H1 (cell line): Measurements from ENCODE around the gene TDRD6. TPM values are rescaled to one million over a fixed set of nuclear protein-coding genes. Genes with fewer than 3 reads are reported as not detected.

Source experiments
- CTCF ChIA-PET: fragments of 300-600 bp; sonication (Branson Sonifier 250); formaldehyde crosslinking; loops from one replicate; lab custom pipeline; 2021; ENCODE audit not compliant: partially characterized antibody; lab: Charles Lee
- POLR2A ChIA-PET: fragments of 300-600 bp; sonication (Branson Sonifier 250); formaldehyde crosslinking; loops from one replicate; lab custom pipeline; 2021; ENCODE audit warnings: inconsistent platforms; ENCODE audit not compliant: partially characterized antibody; lab: Charles Lee
- DNase-seq, 2 experiments: peaks; one replicate each; pipeline versions ENCODE4 v3.0.0 to v3.0.0-alpha.2; 2010 to 2022; ENCODE audit warnings: low spot score in 2 of 2, low read depth in 1 of 2, mixed read lengths in 1 of 2
- FAIRE-seq: peaks from 2 replicates; lab custom pipeline; 2011; peaks lifted over from hg19 to GRCh38; lab: Jason Lieb, UNC
- H2AFZ ChIP-seq: 2 replicates; pipeline ENCODE4 v1.8.1; 2012; ENCODE audit warnings: low read length, inconsistent platforms
- H2AK5ac ChIP-seq: 2 replicates; pipeline ENCODE4 v1.6.1; 2013; ENCODE audit warnings: low read depth, low read length
- H2BK120ac ChIP-seq: replicated peaks from 2 replicates; pipeline ENCODE3; 2013; ENCODE audit warnings: low read depth, low read length, inconsistent platforms
- H2BK12ac ChIP-seq: 2 replicates; pipeline ENCODE4 v1.6.1; 2013; ENCODE audit warnings: low read depth, low read length
- H2BK15ac ChIP-seq: 2 replicates; pipeline ENCODE4 v1.6.1; 2013; ENCODE audit warnings: low read length
- H2BK20ac ChIP-seq: 2 replicates; pipeline ENCODE4 v1.6.1; 2013; ENCODE audit warnings: low read length
- H2BK5ac ChIP-seq: 2 replicates; pipeline ENCODE4 v1.6.1; 2013; ENCODE audit warnings: low read depth, low read length
- H3K14ac ChIP-seq: 2 replicates; pipeline ENCODE4 v1.6.1; 2013; ENCODE audit warnings: inconsistent platforms; ENCODE audit not compliant: insufficient read length
- H3K18ac ChIP-seq: 2 replicates; pipeline ENCODE4 v1.6.1; 2013; ENCODE audit warnings: low read length; ENCODE audit errors: extremely low read depth
- H3K23ac ChIP-seq: 2 replicates; pipeline ENCODE4 v1.6.1; 2013; ENCODE audit warnings: inconsistent platforms; ENCODE audit not compliant: insufficient read length
- H3K23me2 ChIP-seq: 2 replicates; pipeline ENCODE4 v1.6.1; 2013; ENCODE audit warnings: low read depth, low read length
- H3K27ac ChIP-seq: 2 replicates; pipeline ENCODE4 v1.6.1; 2011; ENCODE audit warnings: low read depth, low read length, inconsistent platforms
- H3K27me3 ChIP-seq, 4 experiments: replicated peaks in 1 of 4; 1 replicate in 1 of 4; 2 replicates in 3 of 4; pipeline versions ENCODE4 v1.6.1 to v1.8.1; 2011 to 2013; ENCODE audit warnings: low read length in 3 of 4, mild to moderate bottlenecking in 3 of 4, inconsistent platforms in 2 of 4, mixed read lengths in 2 of 4, moderate library complexity in 1 of 4; ENCODE audit not compliant: control insufficient read depth in 3 of 4, insufficient read depth in 3 of 4; ENCODE audit errors: extremely low read depth in 1 of 4
- H3K36me3 ChIP-seq, 4 experiments: 2 replicates each; pipeline versions ENCODE4 v1.6.1 to v1.8.1; 2011 to 2013; ENCODE audit warnings: mild to moderate bottlenecking in 4 of 4, low read length in 3 of 4, moderate library complexity in 2 of 4, control low read depth in 1 of 4, inconsistent platforms in 1 of 4; ENCODE audit not compliant: insufficient read depth in 4 of 4, control insufficient read depth in 2 of 4
- H3K4ac ChIP-seq: replicated peaks from 2 replicates; pipeline ENCODE3; 2013; ENCODE audit warnings: low read length, low read depth, mixed read lengths, inconsistent platforms; ENCODE audit not compliant: insufficient read length
- H3K4me1 ChIP-seq, 4 experiments: replicated peaks in 1 of 4; 1 replicate in 1 of 4; 2 replicates in 3 of 4; pipeline versions ENCODE4 v1.6.1 to v1.8.1; 2011 to 2013; ENCODE audit warnings: low read length in 3 of 4, inconsistent platforms in 2 of 4, mixed read lengths in 1 of 4; ENCODE audit not compliant: insufficient read depth in 4 of 4, control insufficient read depth in 3 of 4
- H3K4me2 ChIP-seq, 2 experiments: 2 replicates each; pipeline versions ENCODE4 v1.6.1 to v1.8.1; 2011 to 2013; ENCODE audit warnings: low read depth in 2 of 2, low read length in 2 of 2, control low read depth in 1 of 2, inconsistent platforms in 1 of 2, mild to moderate bottlenecking in 1 of 2; ENCODE audit not compliant: insufficient read depth in 1 of 2
- H3K4me3 ChIP-seq, 4 experiments: fragments of 200-600, 300-600 bp in 1 of 4; sonication (generic), shearing (Covaris generic), sonication (Bioruptor Twin) in 1 of 4; 2 replicates each; pipeline versions ENCODE4 v1.5.1 to v1.8.1; 2011 to 2016; ENCODE audit warnings: low read length in 4 of 4, low read depth in 3 of 4, control low read depth in 2 of 4, inconsistent platforms in 2 of 4, mild to moderate bottlenecking in 2 of 4, mixed read lengths in 1 of 4, moderate library complexity in 1 of 4; ENCODE audit not compliant: insufficient read depth in 2 of 4; ENCODE audit errors: extremely low read depth in 1 of 4
- H3K56ac ChIP-seq: replicated peaks from 2 replicates; pipeline ENCODE3; 2013; ENCODE audit warnings: low read depth, mild to moderate bottlenecking, mixed read lengths, low read length, inconsistent platforms; ENCODE audit not compliant: insufficient read length
- H3K79me1 ChIP-seq: 2 replicates; pipeline ENCODE4 v1.6.1; 2013; ENCODE audit warnings: low read depth, low read length, control low read depth
- H3K79me2 ChIP-seq, 2 experiments: 2 replicates each; pipeline versions ENCODE4 v1.6.1 to v1.8.1; 2012 to 2013; ENCODE audit warnings: low read length in 2 of 2, mild to moderate bottlenecking in 2 of 2, inconsistent platforms in 1 of 2; ENCODE audit not compliant: insufficient read depth in 2 of 2, control insufficient read depth in 1 of 2
- H3K9ac ChIP-seq, 4 experiments: replicated peaks in 1 of 4; 1 replicate in 1 of 4; 2 replicates in 3 of 4; pipeline versions ENCODE4 v1.6.1 to v1.8.1; 2011 to 2013; ENCODE audit warnings: low read depth in 3 of 4, low read length in 3 of 4, control low read depth in 2 of 4, mild to moderate bottlenecking in 2 of 4, moderate library complexity in 2 of 4, inconsistent platforms in 1 of 4; ENCODE audit errors: extremely low read depth in 1 of 4
- H3K9me3 ChIP-seq, 2 experiments: 2 replicates each; pipeline versions ENCODE4 v1.6.1 to v1.8.1; 2012 to 2013; ENCODE audit warnings: mild to moderate bottlenecking in 2 of 2, moderate library complexity in 2 of 2, control low read depth in 1 of 2, inconsistent platforms in 1 of 2, low read depth in 1 of 2, low read length in 1 of 2, mixed read lengths in 1 of 2; ENCODE audit not compliant: insufficient read depth in 2 of 2
- H4K20me1 ChIP-seq, 2 experiments: replicated peaks in 1 of 2; 2 replicates each; pipeline versions ENCODE3 to v1.8.1; 2011 to 2013; ENCODE audit warnings: inconsistent platforms in 2 of 2, low read length in 2 of 2, mild to moderate bottlenecking in 1 of 2; ENCODE audit not compliant: insufficient read depth in 2 of 2, control insufficient read depth in 1 of 2
- H4K5ac ChIP-seq: 2 replicates; pipeline ENCODE4 v1.6.1; 2013; ENCODE audit warnings: low read length, low read depth, mixed read lengths, inconsistent platforms; ENCODE audit not compliant: insufficient read length
- H4K8ac ChIP-seq: 2 replicates; pipeline ENCODE4 v1.8.0; 2013; ENCODE audit warnings: mild to moderate bottlenecking, moderate library complexity, low read length, inconsistent platforms; ENCODE audit not compliant: insufficient read depth; ENCODE audit errors: extremely low read depth
- H4K91ac ChIP-seq: replicated peaks from 2 replicates; pipeline ENCODE3; 2013; ENCODE audit warnings: low read length, mixed read lengths, inconsistent platforms; ENCODE audit not compliant: insufficient read length
- BACH1 ChIP-seq: IDR thresholded peaks from 2 replicates; pipeline ENCODE4 v1.6.1; 2012; ENCODE audit warnings: low read length, improper control_type of control experiment
- GTF2F1 ChIP-seq: IDR thresholded peaks from 2 replicates; pipeline ENCODE4 v1.6.1; 2012; ENCODE audit warnings: low read depth, low read length, improper control_type of control experiment, borderline replicate concordance
- SIRT6 ChIP-seq: IDR thresholded peaks from one replicate; pipeline ENCODE4 v1.7.1; 2012; ENCODE audit warnings: low read length, inconsistent platforms
- WGBS, 2 experiments: shearing (Covaris generic) in 1 of 2; methylation state at CpG; one replicate each; pipeline versions ENCODE4 v1.1.6 to v1.1.7; 2013 to 2015; ENCODE audit warnings: low lambda C conversion rate in 2 of 2, mixed read lengths in 2 of 2, inconsistent platforms in 1 of 2, low coverage in 1 of 2, missing lambda C conversion rate in 1 of 2; ENCODE audit not compliant: insufficient replicate concordance in 2 of 2, insufficient coverage in 1 of 2, insufficient read length in 1 of 2; ENCODE audit errors: extremely low coverage in 1 of 2, missing lambda C conversion rate in 1 of 2; 5-methylcytosine and 5-hydroxymethylcytosine counted together
- polyA plus RNA-seq, 7 experiments: library from polyadenylated mRNA; depleted of rRNA in 3 of 7; stranded (reverse) in 5 of 7; unstranded in 2 of 7; fragments of >200 nt in 5 of 7; fragments of 200-250 nt in 2 of 7; gene quantifications; 1 replicate in 5 of 7; 2 replicates in 1 of 7; 4 replicates in 1 of 7; pipeline versions ENCODE4 v1.2.1 to v1.2.3, GENCODE V29; 2011 to 2013; ENCODE audit warnings: missing spikeins in 2 of 7, mixed read lengths in 2 of 7
- total RNA-seq: library from RNA; stranded (reverse); fragmentation: NEBNext Ultra II Directional; extraction: Animal tissue kit (Norgen Biotek cat#: 25700); gene quantifications from 2 replicates; pipeline ENCODE4 v1.2.1, GENCODE V29; 2021

TDRD6 gene
- total and polyA plus RNA-seq, 2 of the 8 experiments (the other 6 are each of a cell fraction or from before 2014, with no cell fraction given) = 0.06 to 0.19 TPM

- FAIRE-seq (no peak), DNase-seq (no peak)
- Histone ChIP-seq H3K56ac (no peak overlapping the region), H4K5ac (no peak overlapping the region), H3K79me1 (no peaks in the 10 kb centered on the region), H3K4me2 (peak overlapping the region; percentile 60 to 73), H3K4me3 (peak overlapping the region; percentile 86 to 96 (median 94)), H3K9me3 (no peaks in the 10 kb centered on the region), H3K14ac (no peak overlapping the region), H4K8ac (no peak overlapping the region; the same call in 1 of the 2 replicates), H3K23me2 (peaks cover 6% of the 10 kb centered on the region), H4K91ac (no peak overlapping the region), H3K18ac (no peak overlapping the region), H2BK15ac (peak overlapping the region; percentile 75; the same call in 1 of the 2 replicates), H2BK5ac (no peak overlapping the region), H3K23ac (no peak overlapping the region), H3K79me2 (peaks cover 0 to 3% of the 10 kb centered on the region in 2 experiments; a peak in 1 of 4 replicates), H2AK5ac (no peak overlapping the region), H2BK20ac (no peak overlapping the region), H3K27ac (no peak overlapping the region), H4K20me1 (peaks cover 0 to 2% of the 10 kb centered on the region in 2 experiments), H2AFZ (peak overlapping the region; percentile 97), H3K27me3 (peaks cover 0 to 5% (median 2%) of the 10 kb centered on the region in 4 experiments; a peak in 3 of 7 replicates), H3K4me1 (peaks cover 0 to 7% (median 2%) of the 10 kb centered on the region in 4 experiments; a peak in 2 of 7 replicates), H2BK12ac (no peak overlapping the region), H3K9ac (peak overlapping the region; percentile 69 to 87 (median 71)), H3K4ac (no peak overlapping the region), H3K36me3 (no peaks in the 10 kb centered on the region; a peak in 1 of 8 replicates), H2BK120ac (no peak overlapping the region)
- no peak for TF ChIP-seq SIRT6
- TF ChIP-seq BACH1 = no peak
- TF ChIP-seq GTF2F1 = no peak
- POLR2A ChIA-PET = no interaction called here
- WGBS, 2 experiments = 0% methylated on average over 6 of the region's 6 CpGs; no CpG with 5 or more reads in 1 of the 2 experiments
- CTCF ChIA-PET = no interaction called here
Observed at GRCh38 chr6:46652232-46652602, 35.5 kb upstream of the TDRD6 start.
